GM12891 (cell line): ENCODE measurements around the gene IGF2BP1.
"Not testable (repeated sequence)": the region's sequence is repeated elsewhere in the genome, so short reads cannot be mapped to it uniquely, and the experiment has no call there.

ENCODE experiments used
- DNase-seq: peaks from one replicate; pipeline ENCODE4 v3.0.0; 2011; ENCODE audit warnings: low spot score; ENCODE audit not compliant: insufficient read length
- FAIRE-seq: peaks from 2 replicates; lab custom pipeline; 2011; peaks lifted over from hg19 to GRCh38; lab: Jason Lieb, UNC
- PAX5 ChIP-seq: IDR thresholded peaks from 2 replicates; pipeline ENCODE4 v1.6.1; 2011; ENCODE audit warnings: low read length, moderate library complexity, mild to moderate bottlenecking; ENCODE audit not compliant: insufficient read depth, severe bottlenecking
- POLR2A ChIP-seq: IDR thresholded peaks from 2 replicates; pipeline ENCODE4 v1.6.1; 2011; ENCODE audit warnings: low read depth, low read length, control low read depth
- POLR2AphosphoS5 ChIP-seq: IDR thresholded peaks from 2 replicates; pipeline ENCODE4 v1.6.1; 2011; ENCODE audit warnings: low read depth, low read length, control low read depth
- POU2F2 ChIP-seq: IDR thresholded peaks from 2 replicates; pipeline ENCODE4 v1.6.1; 2011; ENCODE audit warnings: low read depth, mild to moderate bottlenecking, control low read depth, low read length, moderate library complexity
- SPI1 ChIP-seq: IDR thresholded peaks from 2 replicates; pipeline ENCODE4 v1.6.1; 2011; ENCODE audit warnings: low read depth, low read length, control low read depth
- TAF1 ChIP-seq: IDR thresholded peaks from 2 replicates; pipeline ENCODE4 v1.6.1; 2011; ENCODE audit warnings: low read depth, low read length, control low read depth

Gene IGF2BP1

DNA sequence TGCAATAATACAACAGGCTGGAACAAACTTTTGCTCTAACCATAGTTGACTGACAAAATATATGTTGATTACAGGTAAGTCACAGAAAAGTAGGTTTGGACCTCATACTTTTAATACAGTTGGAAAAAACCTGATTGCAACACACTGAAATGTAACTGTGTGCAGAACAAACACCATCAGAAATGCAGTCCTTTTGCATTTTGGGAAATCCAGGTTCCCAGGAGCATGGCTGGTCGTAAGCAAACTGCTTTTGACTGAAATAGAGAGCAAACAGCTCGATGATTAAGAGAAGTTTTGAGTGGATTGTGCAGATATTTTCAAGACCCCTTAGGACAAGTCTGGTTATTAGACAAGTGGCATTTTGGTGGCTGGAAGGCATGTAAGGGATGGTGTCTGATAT, 8.0 kb downstream of the IGF2BP1 start:
- TF ChIP-seq POLR2A (no peak), POU2F2 (no peak), PAX5 (no peak), TAF1 (no peak), POLR2AphosphoS5 (no peak), SPI1 (no peak)
- DNase-seq (no peak), FAIRE-seq (no peak)

DNA sequence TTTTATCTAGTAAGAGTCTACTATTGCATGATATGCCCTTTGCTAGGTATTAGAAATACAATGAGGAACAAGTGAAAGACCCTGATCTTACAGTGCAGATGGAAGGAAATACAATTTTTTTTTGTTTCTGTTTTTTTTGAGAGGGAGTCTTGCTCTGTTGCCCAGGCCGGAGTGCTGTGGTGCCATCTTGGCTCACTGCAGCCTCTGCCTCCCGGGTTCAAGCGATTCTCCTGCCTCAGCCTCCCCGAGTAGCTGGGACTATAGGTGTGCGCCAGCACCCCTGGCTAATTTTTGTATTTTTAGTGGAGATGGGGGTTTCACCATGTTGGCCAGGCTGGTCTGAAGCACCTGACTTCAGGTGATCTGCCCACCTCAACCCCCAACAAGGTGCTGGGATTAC, 11.7 kb downstream of the IGF2BP1 start:
- not testable (repeated sequence) for DNase-seq, FAIRE-seq

DNA sequence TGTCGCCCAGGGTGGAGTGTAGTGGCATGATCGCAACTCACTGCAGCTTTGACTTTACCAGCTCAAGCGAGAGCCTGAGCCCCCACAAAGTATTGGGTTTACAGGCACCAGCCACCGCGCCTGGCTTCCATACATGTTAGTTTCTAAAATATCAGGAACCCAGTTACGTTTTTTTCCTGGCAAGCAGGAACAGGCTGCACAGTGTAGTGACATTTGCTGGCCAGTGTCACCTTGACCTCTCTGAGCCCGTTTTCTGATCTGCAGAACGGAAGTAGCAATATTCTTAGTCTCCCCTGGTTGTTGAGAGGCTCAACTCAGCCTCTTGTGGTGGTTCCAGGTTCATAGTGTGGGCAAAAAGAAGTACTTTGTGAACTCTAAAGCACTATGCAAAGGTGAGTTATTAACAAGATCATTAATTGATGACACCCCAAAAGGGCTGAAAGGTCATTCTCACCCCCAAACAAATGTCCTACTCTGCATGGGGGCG, 15.6 kb downstream of the IGF2BP1 start:
- TF ChIP-seq PAX5, result no peak
- FAIRE-seq, result no peak
- DNase-seq, result no peak

DNA sequence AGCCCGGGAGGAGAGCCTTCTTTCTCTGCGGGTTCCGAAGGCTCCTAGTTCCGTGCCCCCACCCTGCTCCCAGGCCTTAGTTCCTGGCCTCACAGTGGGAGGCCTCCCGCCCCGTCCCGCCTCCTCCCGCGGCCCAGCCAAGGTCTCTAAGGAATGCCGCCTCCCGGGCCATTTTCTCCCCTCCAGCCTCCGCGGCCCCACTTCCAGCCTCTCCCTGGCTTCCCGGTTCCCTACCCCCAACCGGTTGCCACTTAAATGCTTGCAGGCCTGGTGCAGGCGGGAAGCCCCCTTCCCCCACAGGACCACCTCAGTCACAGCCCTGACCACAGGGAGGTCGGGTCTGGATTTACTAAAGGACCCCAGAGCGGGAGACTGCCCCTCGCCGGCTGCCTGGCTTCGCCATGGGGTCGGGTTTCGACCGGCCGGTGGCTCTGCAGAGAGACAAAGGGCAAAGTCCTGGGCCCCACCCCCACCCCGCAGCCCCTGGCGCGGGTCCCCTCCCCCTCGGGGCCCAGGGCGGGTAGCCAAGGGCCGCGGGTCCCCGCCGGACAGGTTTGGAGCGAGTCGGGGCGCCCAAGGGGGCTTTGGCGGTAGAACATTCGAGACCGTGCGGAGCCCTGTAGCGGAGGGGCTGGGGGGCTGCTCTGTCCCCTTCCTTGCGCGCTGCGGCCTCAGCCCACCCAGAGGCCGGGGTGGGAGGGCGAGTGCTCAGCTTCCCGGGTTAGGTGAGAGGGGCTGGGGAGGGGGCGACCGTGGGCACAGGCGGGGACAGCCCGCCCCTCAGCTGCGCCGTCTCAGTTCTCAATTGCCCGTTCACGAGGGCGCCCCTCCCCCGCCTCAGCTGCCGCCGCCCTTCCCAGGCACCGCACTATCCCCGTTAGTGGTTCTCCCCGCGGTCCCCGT, 16.4 kb downstream of the IGF2BP1 start:
- FAIRE-seq (no peak), DNase-seq (no peak)
- no peak for TF ChIP-seq POLR2AphosphoS5
- TF ChIP-seq POU2F2, result no peak
- no peak for TF ChIP-seq PAX5
- TF ChIP-seq TAF1, result no peak
- TF ChIP-seq SPI1, result no peak
- TF ChIP-seq POLR2A, result no peak

DNA sequence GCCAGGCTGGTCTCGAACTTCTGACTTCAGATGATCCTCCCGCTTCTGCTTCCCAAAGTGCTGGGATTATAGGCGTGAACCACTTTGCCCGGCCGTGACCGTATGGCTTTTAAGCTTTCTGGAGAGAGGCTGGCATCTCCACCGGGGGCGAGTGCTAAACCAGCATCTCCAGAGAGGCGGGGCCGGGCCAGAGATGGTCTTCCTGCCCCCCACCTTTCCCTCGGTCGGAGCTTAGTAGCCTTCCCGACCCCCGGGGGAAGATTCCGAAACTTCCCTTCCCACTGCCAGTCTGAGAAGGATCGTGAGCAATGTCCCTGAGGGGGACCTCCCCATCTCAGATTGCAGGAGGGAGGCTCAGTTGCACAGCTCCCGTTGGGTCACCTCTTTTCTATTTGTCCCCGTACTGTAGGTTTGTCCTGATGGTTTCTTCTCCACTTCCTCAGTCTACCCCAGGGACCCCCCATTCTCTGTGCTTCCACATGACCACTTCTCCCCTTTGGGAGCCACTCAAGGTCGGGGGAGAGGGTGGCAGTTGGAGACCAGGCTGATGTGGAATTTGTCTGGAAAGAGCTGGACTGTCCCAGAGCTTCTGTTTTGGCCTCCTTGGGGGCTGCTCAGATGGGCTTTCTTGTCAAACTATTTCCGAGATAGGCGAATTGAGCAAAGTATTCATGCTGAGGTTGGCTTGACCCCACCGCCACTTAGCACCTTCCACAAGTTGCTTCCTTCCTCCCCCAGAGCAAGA, 18.2 kb downstream of the IGF2BP1 start:
- TF ChIP-seq POLR2AphosphoS5, result no peak
- TF ChIP-seq TAF1, result no peak
- no peak for TF ChIP-seq POLR2A
- TF ChIP-seq POU2F2, result no peak
- no peak for TF ChIP-seq SPI1
- no peak for TF ChIP-seq PAX5
- DNase-seq (no peak), FAIRE-seq (no peak)

DNA sequence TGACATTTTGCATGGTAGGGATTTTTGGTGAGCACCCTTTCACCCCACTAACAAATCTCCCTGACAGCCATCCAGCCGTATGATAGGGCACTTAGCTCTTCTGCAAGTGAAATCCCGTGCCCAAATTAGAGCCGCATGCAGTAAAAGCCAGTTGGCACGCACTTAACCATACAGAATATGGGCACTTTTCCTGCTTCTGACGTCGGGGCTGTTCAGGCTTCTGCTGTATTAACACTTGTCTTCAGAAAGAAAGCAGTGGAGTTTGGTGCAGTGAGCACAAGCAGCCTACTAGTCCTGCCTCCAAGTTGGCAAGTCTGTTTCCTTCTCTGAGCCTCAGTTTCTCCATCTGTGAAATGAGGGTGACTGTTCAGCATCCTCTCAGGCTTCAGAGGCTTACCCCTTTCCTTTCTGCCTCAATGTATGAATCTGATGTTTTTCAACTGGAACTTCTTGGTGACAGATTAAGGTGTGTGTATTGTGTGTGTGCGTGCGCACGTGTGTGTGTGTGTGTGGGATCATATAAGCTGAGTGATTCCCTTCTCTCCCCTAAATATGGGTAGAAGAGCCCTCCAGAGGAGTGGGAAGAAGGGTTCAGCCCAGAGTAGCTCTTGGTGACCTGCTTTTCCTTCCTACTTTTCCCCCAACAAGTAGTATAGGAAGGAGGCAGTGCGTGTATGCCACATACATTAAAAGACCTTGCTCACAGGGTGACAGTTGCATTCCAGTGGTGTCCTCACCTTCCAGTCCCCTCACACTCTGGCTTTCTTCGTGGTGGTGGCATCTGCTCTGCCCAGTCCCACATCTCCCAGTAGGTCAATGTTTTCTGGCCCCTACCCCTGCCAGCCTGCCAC, 19.0 kb downstream of the IGF2BP1 start:
- TF ChIP-seq POU2F2, result no peak
- TF ChIP-seq TAF1, result no peak
- no peak for TF ChIP-seq SPI1
- TF ChIP-seq PAX5, result no peak
- TF ChIP-seq POLR2AphosphoS5, result no peak
- TF ChIP-seq POLR2A, result no peak
- no peak for FAIRE-seq
- no peak for DNase-seq

DNA sequence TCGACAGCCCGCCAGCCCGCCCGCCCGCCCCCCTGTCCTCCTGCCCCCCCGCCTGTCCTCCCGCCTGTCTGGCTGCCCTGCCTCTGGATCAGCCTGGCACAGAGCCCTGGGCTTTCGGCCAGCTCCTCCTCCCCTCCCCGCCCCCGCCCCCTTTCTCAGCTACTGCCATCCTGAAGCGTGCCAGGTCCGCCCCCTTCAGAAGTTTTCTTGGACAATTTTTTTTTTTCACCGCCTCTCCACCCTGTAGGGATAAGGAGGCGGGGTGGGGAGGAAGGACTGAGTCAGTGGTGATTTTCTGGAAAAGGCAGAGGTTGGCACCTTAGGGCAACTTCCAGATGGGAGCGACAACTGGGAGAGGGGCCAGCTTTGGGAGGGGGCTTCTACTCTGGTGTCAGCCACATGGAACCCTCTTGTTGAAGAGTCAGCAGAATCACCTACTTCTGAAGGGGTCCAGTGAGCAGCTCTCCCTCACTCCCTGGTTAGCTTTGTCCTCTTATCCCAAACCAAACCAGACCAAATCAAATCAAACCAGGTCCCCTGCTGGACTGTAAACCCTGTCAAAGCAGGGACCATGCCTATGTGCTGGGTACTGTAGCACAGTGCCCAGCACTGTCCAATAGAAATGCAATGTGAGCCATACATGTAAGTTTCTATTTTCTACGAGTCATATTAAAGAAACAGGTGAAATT, 19.7 kb downstream of the IGF2BP1 start:
- no peak for FAIRE-seq
- TF ChIP-seq POU2F2 (no peak), PAX5 (no peak), TAF1 (no peak), POLR2A (no peak), SPI1 (no peak), POLR2AphosphoS5 (no peak)
- DNase-seq, result no peak

DNA sequence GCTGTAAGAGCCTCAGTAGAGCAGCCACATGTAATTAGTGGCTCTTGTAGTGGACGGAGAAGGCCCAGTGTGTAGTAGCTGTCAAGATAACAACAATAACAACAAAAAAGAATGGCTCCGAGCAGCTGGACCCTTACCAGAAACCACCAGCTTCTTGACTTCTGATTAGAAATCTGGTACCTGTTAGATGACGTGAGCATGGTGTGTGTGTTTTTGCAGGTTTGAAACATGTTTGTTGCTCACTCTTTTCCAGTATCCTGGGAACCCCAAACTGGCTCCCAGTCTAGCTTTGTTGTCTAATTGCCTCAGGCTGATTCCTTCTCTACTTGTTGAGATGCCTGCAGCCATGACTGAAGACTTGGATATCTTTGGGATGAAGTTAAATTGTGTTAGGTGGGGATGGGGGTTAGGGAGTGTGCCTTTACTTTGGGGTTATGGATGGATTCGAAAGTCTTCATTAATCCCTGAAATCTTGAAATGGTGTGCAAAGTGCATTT, 21.0 kb downstream of the IGF2BP1 start:
- no peak for DNase-seq
- no peak for FAIRE-seq
- no peak for TF ChIP-seq POLR2AphosphoS5

DNA sequence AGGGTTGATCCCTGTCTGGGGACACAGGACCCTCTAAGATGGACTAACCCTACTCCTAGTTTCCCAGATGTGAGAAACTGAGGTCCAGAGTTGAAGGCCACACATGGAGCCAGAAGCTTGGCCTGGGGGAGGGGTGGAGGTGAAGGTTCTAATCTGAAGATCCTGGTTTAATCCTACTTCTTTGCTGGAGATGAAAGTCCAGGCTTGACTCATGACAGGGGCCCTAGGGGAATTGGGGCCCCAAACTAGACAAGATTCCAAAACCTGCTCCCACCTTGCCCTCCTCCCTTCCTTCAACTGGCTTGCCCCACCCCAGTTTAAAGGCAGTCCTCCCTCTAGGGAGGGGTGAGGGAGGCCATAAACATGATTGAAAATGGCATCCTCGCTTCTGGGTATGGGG, 21.6 kb downstream of the IGF2BP1 start:
- TF ChIP-seq POLR2AphosphoS5 (no peak), SPI1 (no peak), PAX5 (no peak), POLR2A (no peak), POU2F2 (no peak), TAF1 (no peak)
- no peak for FAIRE-seq
- no peak for DNase-seq
